Mesothelial cell of epicardium (in vitro differentiated cells): ENCODE measurements around the gene TMEM214. TPM values are rescaled to one million over a fixed set of nuclear protein-coding genes. Genes with fewer than 3 reads are reported as not detected.
A peak's percentile ranks its signal among the peaks of the same experiment; 100 is the strongest.

ENCODE experiments used
- DNase-seq, 2 experiments: peaks; one replicate each; pipeline ENCODE4 v3.0.0; 2021; ENCODE audit warnings: low spot score in 2 of 2; ENCODE audit not compliant: unreplicated experiment in 2 of 2
- H3K27ac Mint-ChIP-seq: 2 replicates; pipeline ENCODE4 v1.8.0; 2021; ENCODE audit warnings: mixed read lengths
- H3K27me3 Mint-ChIP-seq: 2 replicates; pipeline ENCODE4 v1.8.0; 2021; ENCODE audit warnings: low read depth, mixed read lengths
- H3K36me3 Mint-ChIP-seq: 2 replicates; pipeline ENCODE4 v1.8.0; 2021; ENCODE audit warnings: mixed read lengths
- H3K4me1 Mint-ChIP-seq: 2 replicates; pipeline ENCODE4 v1.8.0; 2021; ENCODE audit warnings: mixed read lengths
- H3K4me3 Mint-ChIP-seq: 2 replicates; pipeline ENCODE4 v1.8.0; 2021; ENCODE audit warnings: mild to moderate bottlenecking, moderate library complexity, mixed read lengths
- H3K9me3 Mint-ChIP-seq: 2 replicates; pipeline ENCODE4 v1.8.0; 2021; ENCODE audit warnings: mixed read lengths
- CTCF ChIP-seq: fragments of 200-600 bp; sonication (generic); IDR thresholded peaks from one replicate; pipeline ENCODE4 v1.5.0; 2021; ENCODE audit warnings: antibody characterized with exemption; ENCODE audit not compliant: unreplicated experiment
- total RNA-seq: library from RNA; stranded (reverse); gene quantifications from 3 replicates; pipeline ENCODE4 v1.2.1, GENCODE V29; 2021

Gene TMEM214
- total RNA-seq, 1 donor from 2014 or later, result 86.8 TPM

- Mint-ChIP-seq H3K4me1 (peaks cover 65% of the 10 kb centered on the region), H3K27ac (peak overlapping the region; percentile 65), H3K9me3 (no peaks in the 10 kb centered on the region), H3K27me3 (no peaks in the 10 kb centered on the region), H3K36me3 (no peaks in the 10 kb centered on the region), H3K4me3 (no peak overlapping the region)
- DNase-seq, result no peak
- no peak for TF ChIP-seq CTCF
These were observed 43.6 kb downstream of the TMEM214 start for GRCh38 chr2:27076323-27076722.

GRCh38 chr2:27077231-27077630 is 44.5 kb downstream of the TMEM214 start:
- no peak for DNase-seq
- Mint-ChIP-seq H3K27ac (peak overlapping the region; percentile 90), H3K36me3 (no peaks in the 10 kb centered on the region), H3K27me3 (no peaks in the 10 kb centered on the region), H3K9me3 (no peaks in the 10 kb centered on the region), H3K4me3 (no peak overlapping the region), H3K4me1 (peaks cover 66% of the 10 kb centered on the region)
- no peak for TF ChIP-seq CTCF

- DNase-seq, result peak; percentile 69 to 74
- no peaks in the 10 kb centered on the region for H3K9me3 Mint-ChIP-seq
- TF ChIP-seq CTCF, result no peak
- peaks cover 57% of the 10 kb centered on the region for H3K4me1 Mint-ChIP-seq
- H3K27ac Mint-ChIP-seq, result peak within 1 kb of the TSS; percentile 90
- no peaks in the 10 kb centered on the region for H3K27me3 Mint-ChIP-seq
- peak within 1 kb of the TSS; percentile 77 for H3K4me3 Mint-ChIP-seq
- H3K36me3 Mint-ChIP-seq, result no peaks in the 10 kb centered on the region
These were observed 45.8 kb downstream of the TMEM214 start, which contains the start of gene EMILIN1 for GRCh38 chr2:27078267-27079194. EMILIN1 (plus strand) TSS chr2:27078615; CDS start chr2:27079066, 451 bp downstream.

- H3K4me3 Mint-ChIP-seq, result peak overlapping the region; percentile 77
- H3K9me3 Mint-ChIP-seq, result no peaks in the 10 kb centered on the region
- no peaks in the 10 kb centered on the region for H3K27me3 Mint-ChIP-seq
- TF ChIP-seq CTCF, result no peak
- no peak for DNase-seq
- H3K4me1 Mint-ChIP-seq, result peaks cover 52% of the 10 kb centered on the region
- peak overlapping the region; percentile 67 for H3K27ac Mint-ChIP-seq
- H3K36me3 Mint-ChIP-seq, result no peaks in the 10 kb centered on the region
These were observed 46.7 kb downstream of the TMEM214 start for GRCh38 chr2:27079233-27080139.

- no peak for DNase-seq
- peak overlapping the region; percentile 59 for H3K27ac Mint-ChIP-seq
- peaks cover 45% of the 10 kb centered on the region for H3K4me1 Mint-ChIP-seq
- peak overlapping the region; percentile 77 for H3K4me3 Mint-ChIP-seq
- H3K27me3 Mint-ChIP-seq, result no peaks in the 10 kb centered on the region
- H3K9me3 Mint-ChIP-seq, result no peaks in the 10 kb centered on the region
- H3K36me3 Mint-ChIP-seq, result no peaks in the 10 kb centered on the region
- no peak for TF ChIP-seq CTCF
These were observed 47.3 kb downstream of the TMEM214 start for GRCh38 chr2:27080140-27080469.
